GM23338 (cell line): Measurements from ENCODE around the gene ARAP1. TPM values are rescaled to one million over a fixed set of nuclear protein-coding genes. Genes with fewer than 3 reads are reported as not detected.

ENCODE experiments used
- ATAC-seq: fragments of 200-7000 bp; cut with Tn5 transposase; 3 replicates; pipeline ENCODE4 v1.9.1; 2020
- DNase-seq: peaks from one replicate; pipeline ENCODE4 v3.0.0-alpha.2; 2015; ENCODE audit warnings: low spot score
- H2AFZ ChIP-seq: fragments of 200-600 bp; sonication (generic); 2 replicates; pipeline ENCODE4 v1.8.0; 2016; ENCODE audit warnings: antibody characterized with exemption, mild to moderate bottlenecking, moderate library complexity
- H3F3A ChIP-seq: fragments of 200-600 bp; sonication (generic); replicated peaks from 2 replicates; pipeline ENCODE4 v1.8.0; 2017; ENCODE audit warnings: antibody characterized with exemption, mixed run types, low read depth
- H3K27ac ChIP-seq: fragments of 200-600 bp; sonication (generic); 2 replicates; pipeline ENCODE4 v1.6.1; 2016; ENCODE audit warnings: low read depth
- H3K27me3 ChIP-seq: fragments of 200-600 bp; sonication (generic); 2 replicates; pipeline ENCODE4 v1.8.0; 2016; ENCODE audit warnings: mild to moderate bottlenecking, mixed run types, moderate library complexity; ENCODE audit not compliant: insufficient read depth
- H3K36me3 ChIP-seq: fragments of 200-600 bp; sonication (generic); 2 replicates; pipeline ENCODE4 v1.8.0; 2016; ENCODE audit warnings: mild to moderate bottlenecking; ENCODE audit not compliant: insufficient read depth
- H3K4me1 ChIP-seq: fragments of 200-600 bp; sonication (generic); 2 replicates; pipeline ENCODE4 v1.8.0; 2016; ENCODE audit warnings: mild to moderate bottlenecking, moderate library complexity; ENCODE audit not compliant: insufficient read depth
- H3K4me2 ChIP-seq: fragments of 200-600 bp; sonication (generic); 2 replicates; pipeline ENCODE4 v1.7.1; 2017; ENCODE audit warnings: mixed run types
- H3K4me3 ChIP-seq: fragments of 200-600 bp; sonication (generic); 2 replicates; pipeline ENCODE4 v1.6.1; 2016; ENCODE audit warnings: mixed run types
- H3K79me2 ChIP-seq: fragments of 200-600 bp; sonication (generic); replicated peaks from 2 replicates; pipeline ENCODE4 v1.8.0; 2017; ENCODE audit warnings: mild to moderate bottlenecking; ENCODE audit not compliant: insufficient read depth
- H3K9me2 ChIP-seq: fragments of 200-600 bp; sonication (generic); 2 replicates; pipeline ENCODE4 v1.8.0; 2017; ENCODE audit not compliant: insufficient read depth
- H4K20me1 ChIP-seq: fragments of 200-600 bp; sonication (generic); replicated peaks from 2 replicates; pipeline ENCODE4 v1.8.0; 2017; ENCODE audit warnings: mild to moderate bottlenecking; ENCODE audit not compliant: insufficient read depth
- H3K27ac Mint-ChIP-seq: 2 replicates; pipeline ENCODE4 v1.8.0; 2020; ENCODE audit warnings: inconsistent platforms, mild to moderate bottlenecking, moderate library complexity, mixed read lengths
- H3K27me3 Mint-ChIP-seq: 3 replicates; pipeline ENCODE4 v1.8.0; 2022; ENCODE audit warnings: low read depth, mild to moderate bottlenecking, moderate library complexity, mixed read lengths, inconsistent platforms; ENCODE audit not compliant: insufficient read depth, poor library complexity
- H3K36me3 Mint-ChIP-seq: 3 replicates; pipeline ENCODE4 v1.8.0; 2021; ENCODE audit warnings: low read depth, mild to moderate bottlenecking, inconsistent platforms, moderate library complexity, mixed read lengths
- H3K4me1 Mint-ChIP-seq: 3 replicates; pipeline ENCODE4 v1.8.0; 2020; ENCODE audit warnings: mild to moderate bottlenecking, inconsistent platforms, mixed read lengths
- H3K4me3 Mint-ChIP-seq: 3 replicates; pipeline ENCODE4 v1.8.0; 2021; ENCODE audit warnings: moderate library complexity, mild to moderate bottlenecking, inconsistent platforms, mixed read lengths
- H3K9me3 Mint-ChIP-seq: 3 replicates; pipeline ENCODE4 v1.8.0; 2020; ENCODE audit warnings: moderate library complexity, mild to moderate bottlenecking, inconsistent platforms, mixed read lengths
- CREB1 ChIP-seq: fragments of 250-450 bp; sonication (Bioruptor Pico); IDR thresholded peaks from 2 replicates; pipeline ENCODE4 v1.5.0; 2020; ENCODE audit warnings: low read depth, mild to moderate bottlenecking, moderate library complexity
- CTCF ChIP-seq, 2 experiments: fragments of 200-600 bp in 1 of 2; sonication (generic) in 1 of 2; conservative IDR thresholded peaks; 2 replicates each; pipeline versions ENCODE4 v1.5.1 to v1.6.1; 2016 to 2017; ENCODE audit warnings: antibody characterized with exemption in 2 of 2, low read depth in 2 of 2, mild to moderate bottlenecking in 2 of 2, moderate library complexity in 1 of 2
- EZH2 ChIP-seq: fragments of 200-600 bp; sonication (generic); IDR thresholded peaks from one replicate; pipeline ENCODE4 v1.8.0; 2017; ENCODE audit warnings: antibody characterized with exemption, mild to moderate bottlenecking, low read depth; ENCODE audit not compliant: unreplicated experiment
- EZH2phosphoT487 ChIP-seq: fragments of 200-600 bp; sonication (generic); IDR thresholded peaks from one replicate; pipeline ENCODE4 v1.8.1; 2018; ENCODE audit warnings: antibody characterized with exemption; ENCODE audit not compliant: unreplicated experiment
- JUNB ChIP-seq: IDR thresholded peaks from one replicate; pipeline ENCODE4 v1.6.1; 2016; ENCODE audit warnings: antibody characterized with exemption; ENCODE audit not compliant: unreplicated experiment
- NANOG ChIP-seq: IDR thresholded peaks from 2 replicates; pipeline ENCODE4 v1.6.1; 2016; ENCODE audit warnings: antibody characterized with exemption, borderline replicate concordance
- POLR2AphosphoS5 ChIP-seq: IDR thresholded peaks from 2 replicates; pipeline ENCODE4 v1.6.1; 2016; ENCODE audit warnings: antibody characterized with exemption, low read depth
- STAT1 ChIP-seq: IDR thresholded peaks from one replicate; pipeline ENCODE4 v1.6.1; 2016; ENCODE audit warnings: antibody characterized with exemption; ENCODE audit not compliant: unreplicated experiment
- ZNF114 ChIP-seq: fragments of 250-450 bp; sonication (Bioruptor Pico); IDR thresholded peaks from 2 replicates; pipeline ENCODE4 v1.5.0; 2020; ENCODE audit warnings: mild to moderate bottlenecking, moderate library complexity
- ZNF331 ChIP-seq: fragments of 250-450 bp; sonication (Bioruptor Pico); IDR thresholded peaks from 2 replicates; pipeline ENCODE4 v1.5.0; 2020; ENCODE audit warnings: low read depth, mild to moderate bottlenecking, moderate library complexity
- polyA plus RNA-seq: library from polyadenylated mRNA; unstranded; fragments of >200 nt; fragmentation: Nextera tagmentation; extraction: Ambion mirVana; gene quantifications from 2 replicates; pipeline ENCODE4 v1.2.1, GENCODE V29; 2016
- total RNA-seq: library from RNA; depleted of rRNA; stranded (reverse); fragments of >200 nt; shearing (Covaris generic); gene quantifications from 2 replicates; pipeline ENCODE4 v1.2.3, GENCODE V29; 2014
- TF ChIP-seq, protein P1 (sequence below): fragments of 250-450 bp; sonication (Bioruptor Pico); IDR thresholded peaks from 2 replicates; pipeline ENCODE4 v1.5.0; 2020; ENCODE audit warnings: mild to moderate bottlenecking, moderate library complexity
- TF ChIP-seq, protein P2 (sequence below): IDR thresholded peaks from 2 replicates; pipeline ENCODE4 v1.6.1; 2016; ENCODE audit warnings: antibody characterized with exemption
- TF ChIP-seq, protein P3 (sequence below): IDR thresholded peaks from one replicate; pipeline ENCODE4 v1.6.1; 2018; ENCODE audit warnings: antibody characterized with exemption; ENCODE audit not compliant: unreplicated experiment

ARAP1 gene
- total and polyA plus RNA-seq, 2 experiments from 2014 or later = 24.5 to 116 TPM

DNA sequence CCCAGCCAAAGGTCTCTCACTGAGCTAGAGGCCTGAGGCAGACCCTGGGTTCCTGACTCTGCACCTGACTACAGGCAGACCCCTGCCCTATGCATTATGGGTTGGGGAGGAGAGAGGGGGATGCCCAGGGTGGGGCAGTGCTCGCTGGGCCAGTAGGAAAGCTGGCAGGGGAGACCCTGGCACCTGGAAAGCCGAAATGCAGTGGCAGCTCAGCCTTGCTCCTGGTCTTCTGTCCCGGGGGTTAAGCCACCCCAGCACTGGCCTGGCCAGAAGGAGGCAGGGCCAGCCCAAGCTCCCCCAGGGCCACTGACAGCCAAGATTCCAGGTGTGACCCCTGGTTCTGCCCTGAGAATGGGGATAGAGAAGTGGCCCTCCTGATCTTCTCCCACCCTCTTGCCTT lies 5.4 kb downstream of the ARAP1 start:
- Histone ChIP-seq H3K4me1 (peaks cover 15% of the 10 kb centered on the region; the same call in 1 of the 2 replicates), H3K4me3 (no peak overlapping the region), H3F3A (0 out of 2 replicates have a peak, but pooled peaks cover 2% of the 10 kb centered on the region), H2AFZ (no peak overlapping the region), H4K20me1 (peaks cover 22% of the 10 kb centered on the region), H3K27ac (no peak overlapping the region), H3K36me3 (no peaks in the 10 kb centered on the region), H3K79me2 (peaks cover 73% of the 10 kb centered on the region), H3K9me2 (no peaks in the 10 kb centered on the region), H3K4me2 (no peak overlapping the region), H3K27me3 (no peaks in the 10 kb centered on the region)
- peaks cover 33% of the 10 kb centered on the region for H3K4me1 Mint-ChIP-seq
- no peaks in the 10 kb centered on the region for H3K9me3 Mint-ChIP-seq
- H3K27me3 Mint-ChIP-seq = peaks cover 5% of the 10 kb centered on the region
- no peak overlapping the region for H3K27ac Mint-ChIP-seq
- no peak overlapping the region for H3K4me3 Mint-ChIP-seq
- no peaks in the 10 kb centered on the region; the same call in 1 of the 3 replicates for H3K36me3 Mint-ChIP-seq
- DNase-seq (no peak), ATAC-seq (no peak)
- no peak for TF ChIP-seq CTCF (conservative IDR thresholded peaks at IDR 0.05; ENCODE audit: low read depth in 2 of 2)
- TF ChIP-seq JUNB = no peak
- TF ChIP-seq ZNF114 = no peak
- TF ChIP-seq, protein P1, sequence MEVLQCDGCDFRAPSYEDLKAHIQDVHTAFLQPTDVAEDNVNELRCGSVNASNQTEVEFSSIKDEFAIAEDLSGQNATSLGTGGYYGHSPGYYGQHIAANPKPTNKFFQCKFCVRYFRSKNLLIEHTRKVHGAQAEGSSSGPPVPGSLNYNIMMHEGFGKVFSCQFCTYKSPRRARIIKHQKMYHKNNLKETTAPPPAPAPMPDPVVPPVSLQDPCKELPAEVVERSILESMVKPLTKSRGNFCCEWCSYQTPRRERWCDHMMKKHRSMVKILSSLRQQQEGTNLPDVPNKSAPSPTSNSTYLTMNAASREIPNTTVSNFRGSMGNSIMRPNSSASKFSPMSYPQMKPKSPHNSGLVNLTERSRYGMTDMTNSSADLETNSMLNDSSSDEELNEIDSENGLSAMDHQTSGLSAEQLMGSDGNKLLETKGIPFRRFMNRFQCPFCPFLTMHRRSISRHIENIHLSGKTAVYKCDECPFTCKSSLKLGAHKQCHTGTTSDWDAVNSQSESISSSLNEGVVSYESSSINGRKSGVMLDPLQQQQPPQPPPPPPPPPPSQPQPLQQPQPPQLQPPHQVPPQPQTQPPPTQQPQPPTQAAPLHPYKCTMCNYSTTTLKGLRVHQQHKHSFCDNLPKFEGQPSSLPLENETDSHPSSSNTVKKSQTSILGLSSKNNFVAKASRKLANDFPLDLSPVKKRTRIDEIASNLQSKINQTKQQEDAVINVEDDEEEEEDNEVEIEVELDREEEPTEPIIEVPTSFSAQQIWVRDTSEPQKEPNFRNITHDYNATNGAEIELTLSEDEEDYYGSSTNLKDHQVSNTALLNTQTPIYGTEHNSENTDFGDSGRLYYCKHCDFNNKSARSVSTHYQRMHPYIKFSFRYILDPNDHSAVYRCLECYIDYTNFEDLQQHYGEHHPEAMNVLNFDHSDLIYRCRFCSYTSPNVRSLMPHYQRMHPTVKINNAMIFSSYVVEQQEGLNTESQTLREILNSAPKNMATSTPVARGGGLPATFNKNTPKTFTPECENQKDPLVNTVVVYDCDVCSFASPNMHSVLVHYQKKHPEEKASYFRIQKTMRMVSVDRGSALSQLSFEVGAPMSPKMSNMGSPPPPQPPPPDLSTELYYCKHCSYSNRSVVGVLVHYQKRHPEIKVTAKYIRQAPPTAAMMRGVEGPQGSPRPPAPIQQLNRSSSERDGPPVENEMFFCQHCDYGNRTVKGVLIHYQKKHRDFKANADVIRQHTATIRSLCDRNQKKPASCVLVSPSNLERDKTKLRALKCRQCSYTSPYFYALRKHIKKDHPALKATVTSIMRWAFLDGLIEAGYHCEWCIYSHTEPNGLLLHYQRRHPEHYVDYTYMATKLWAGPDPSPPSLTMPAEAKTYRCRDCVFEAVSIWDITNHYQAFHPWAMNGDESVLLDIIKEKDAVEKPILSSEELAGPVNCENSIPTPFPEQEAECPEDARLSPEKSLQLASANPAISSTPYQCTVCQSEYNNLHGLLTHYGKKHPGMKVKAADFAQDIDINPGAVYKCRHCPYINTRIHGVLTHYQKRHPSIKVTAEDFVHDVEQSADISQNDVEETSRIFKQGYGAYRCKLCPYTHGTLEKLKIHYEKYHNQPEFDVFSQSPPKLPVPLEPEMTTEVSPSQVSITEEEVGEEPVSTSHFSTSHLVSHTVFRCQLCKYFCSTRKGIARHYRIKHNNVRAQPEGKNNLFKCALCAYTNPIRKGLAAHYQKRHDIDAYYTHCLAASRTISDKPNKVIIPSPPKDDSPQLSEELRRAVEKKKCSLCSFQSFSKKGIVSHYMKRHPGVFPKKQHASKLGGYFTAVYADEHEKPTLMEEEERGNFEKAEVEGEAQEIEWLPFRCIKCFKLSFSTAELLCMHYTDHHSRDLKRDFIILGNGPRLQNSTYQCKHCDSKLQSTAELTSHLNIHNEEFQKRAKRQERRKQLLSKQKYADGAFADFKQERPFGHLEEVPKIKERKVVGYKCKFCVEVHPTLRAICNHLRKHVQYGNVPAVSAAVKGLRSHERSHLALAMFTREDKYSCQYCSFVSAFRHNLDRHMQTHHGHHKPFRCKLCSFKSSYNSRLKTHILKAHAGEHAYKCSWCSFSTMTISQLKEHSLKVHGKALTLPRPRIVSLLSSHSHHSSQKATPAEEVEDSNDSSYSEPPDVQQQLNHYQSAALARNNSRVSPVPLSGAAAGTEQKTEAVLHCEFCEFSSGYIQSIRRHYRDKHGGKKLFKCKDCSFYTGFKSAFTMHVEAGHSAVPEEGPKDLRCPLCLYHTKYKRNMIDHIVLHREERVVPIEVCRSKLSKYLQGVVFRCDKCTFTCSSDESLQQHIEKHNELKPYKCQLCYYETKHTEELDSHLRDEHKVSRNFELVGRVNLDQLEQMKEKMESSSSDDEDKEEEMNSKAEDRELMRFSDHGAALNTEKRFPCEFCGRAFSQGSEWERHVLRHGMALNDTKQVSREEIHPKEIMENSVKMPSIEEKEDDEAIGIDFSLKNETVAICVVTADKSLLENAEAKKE (CRISPR knock-in tag) = no peak
- no peak for TF ChIP-seq EZH2
- TF ChIP-seq, protein P2, sequence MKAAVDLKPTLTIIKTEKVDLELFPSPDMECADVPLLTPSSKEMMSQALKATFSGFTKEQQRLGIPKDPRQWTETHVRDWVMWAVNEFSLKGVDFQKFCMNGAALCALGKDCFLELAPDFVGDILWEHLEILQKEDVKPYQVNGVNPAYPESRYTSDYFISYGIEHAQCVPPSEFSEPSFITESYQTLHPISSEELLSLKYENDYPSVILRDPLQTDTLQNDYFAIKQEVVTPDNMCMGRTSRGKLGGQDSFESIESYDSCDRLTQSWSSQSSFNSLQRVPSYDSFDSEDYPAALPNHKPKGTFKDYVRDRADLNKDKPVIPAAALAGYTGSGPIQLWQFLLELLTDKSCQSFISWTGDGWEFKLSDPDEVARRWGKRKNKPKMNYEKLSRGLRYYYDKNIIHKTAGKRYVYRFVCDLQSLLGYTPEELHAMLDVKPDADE = no peak
- TF ChIP-seq ZNF331 (CRISPR knock-in tag) = no peak
- no peak for TF ChIP-seq CREB1 (CRISPR knock-in tag)
- no peak for TF ChIP-seq NANOG
- no peak for TF ChIP-seq EZH2phosphoT487
- no peak for TF ChIP-seq STAT1
- TF ChIP-seq, protein P3, sequence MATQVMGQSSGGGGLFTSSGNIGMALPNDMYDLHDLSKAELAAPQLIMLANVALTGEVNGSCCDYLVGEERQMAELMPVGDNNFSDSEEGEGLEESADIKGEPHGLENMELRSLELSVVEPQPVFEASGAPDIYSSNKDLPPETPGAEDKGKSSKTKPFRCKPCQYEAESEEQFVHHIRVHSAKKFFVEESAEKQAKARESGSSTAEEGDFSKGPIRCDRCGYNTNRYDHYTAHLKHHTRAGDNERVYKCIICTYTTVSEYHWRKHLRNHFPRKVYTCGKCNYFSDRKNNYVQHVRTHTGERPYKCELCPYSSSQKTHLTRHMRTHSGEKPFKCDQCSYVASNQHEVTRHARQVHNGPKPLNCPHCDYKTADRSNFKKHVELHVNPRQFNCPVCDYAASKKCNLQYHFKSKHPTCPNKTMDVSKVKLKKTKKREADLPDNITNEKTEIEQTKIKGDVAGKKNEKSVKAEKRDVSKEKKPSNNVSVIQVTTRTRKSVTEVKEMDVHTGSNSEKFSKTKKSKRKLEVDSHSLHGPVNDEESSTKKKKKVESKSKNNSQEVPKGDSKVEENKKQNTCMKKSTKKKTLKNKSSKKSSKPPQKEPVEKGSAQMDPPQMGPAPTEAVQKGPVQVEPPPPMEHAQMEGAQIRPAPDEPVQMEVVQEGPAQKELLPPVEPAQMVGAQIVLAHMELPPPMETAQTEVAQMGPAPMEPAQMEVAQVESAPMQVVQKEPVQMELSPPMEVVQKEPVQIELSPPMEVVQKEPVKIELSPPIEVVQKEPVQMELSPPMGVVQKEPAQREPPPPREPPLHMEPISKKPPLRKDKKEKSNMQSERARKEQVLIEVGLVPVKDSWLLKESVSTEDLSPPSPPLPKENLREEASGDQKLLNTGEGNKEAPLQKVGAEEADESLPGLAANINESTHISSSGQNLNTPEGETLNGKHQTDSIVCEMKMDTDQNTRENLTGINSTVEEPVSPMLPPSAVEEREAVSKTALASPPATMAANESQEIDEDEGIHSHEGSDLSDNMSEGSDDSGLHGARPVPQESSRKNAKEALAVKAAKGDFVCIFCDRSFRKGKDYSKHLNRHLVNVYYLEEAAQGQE = no peak
- TF ChIP-seq POLR2AphosphoS5 = no peak
